VCaP (cell line): ENCODE data around the gene ORAI3.

Source experiments
- H3K27ac ChIP-seq: fragments of 450-650 bp; 2 replicates; pipeline ENCODE4 v1.5.1; 2017
- TF ChIP-seq, protein P1 (sequence below): fragments of 450-650 bp; conservative IDR thresholded peaks from 2 replicates; pipeline ENCODE4 v1.5.1; 2017; ENCODE audit warnings: mild to moderate bottlenecking, moderate library complexity

Gene ORAI3

DNA sequence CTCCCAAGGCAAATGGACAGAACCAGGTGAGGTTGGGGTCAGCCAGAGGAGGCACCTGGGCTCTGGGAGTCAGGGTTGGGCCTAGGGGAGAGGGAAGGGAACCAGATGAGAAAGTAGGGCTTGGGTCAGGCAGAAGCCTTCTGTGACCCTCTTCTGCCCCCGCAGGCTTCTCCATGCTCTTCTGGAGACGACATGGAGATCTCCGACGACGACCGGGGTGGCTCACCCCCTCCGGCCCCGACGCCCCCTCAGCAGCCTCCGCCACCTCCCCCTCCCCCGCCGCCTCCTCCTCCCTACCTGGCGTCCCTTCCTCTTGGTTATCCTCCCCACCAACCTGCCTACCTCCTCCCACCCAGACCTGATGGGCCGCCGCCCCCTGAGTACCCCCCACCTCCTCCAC, 16.6 kb downstream of the ORAI3 start:
- TF ChIP-seq, protein P1, sequence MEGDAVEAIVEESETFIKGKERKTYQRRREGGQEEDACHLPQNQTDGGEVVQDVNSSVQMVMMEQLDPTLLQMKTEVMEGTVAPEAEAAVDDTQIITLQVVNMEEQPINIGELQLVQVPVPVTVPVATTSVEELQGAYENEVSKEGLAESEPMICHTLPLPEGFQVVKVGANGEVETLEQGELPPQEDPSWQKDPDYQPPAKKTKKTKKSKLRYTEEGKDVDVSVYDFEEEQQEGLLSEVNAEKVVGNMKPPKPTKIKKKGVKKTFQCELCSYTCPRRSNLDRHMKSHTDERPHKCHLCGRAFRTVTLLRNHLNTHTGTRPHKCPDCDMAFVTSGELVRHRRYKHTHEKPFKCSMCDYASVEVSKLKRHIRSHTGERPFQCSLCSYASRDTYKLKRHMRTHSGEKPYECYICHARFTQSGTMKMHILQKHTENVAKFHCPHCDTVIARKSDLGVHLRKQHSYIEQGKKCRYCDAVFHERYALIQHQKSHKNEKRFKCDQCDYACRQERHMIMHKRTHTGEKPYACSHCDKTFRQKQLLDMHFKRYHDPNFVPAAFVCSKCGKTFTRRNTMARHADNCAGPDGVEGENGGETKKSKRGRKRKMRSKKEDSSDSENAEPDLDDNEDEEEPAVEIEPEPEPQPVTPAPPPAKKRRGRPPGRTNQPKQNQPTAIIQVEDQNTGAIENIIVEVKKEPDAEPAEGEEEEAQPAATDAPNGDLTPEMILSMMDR, result no peak
- H3K27ac ChIP-seq, result no peak overlapping the region

DNA sequence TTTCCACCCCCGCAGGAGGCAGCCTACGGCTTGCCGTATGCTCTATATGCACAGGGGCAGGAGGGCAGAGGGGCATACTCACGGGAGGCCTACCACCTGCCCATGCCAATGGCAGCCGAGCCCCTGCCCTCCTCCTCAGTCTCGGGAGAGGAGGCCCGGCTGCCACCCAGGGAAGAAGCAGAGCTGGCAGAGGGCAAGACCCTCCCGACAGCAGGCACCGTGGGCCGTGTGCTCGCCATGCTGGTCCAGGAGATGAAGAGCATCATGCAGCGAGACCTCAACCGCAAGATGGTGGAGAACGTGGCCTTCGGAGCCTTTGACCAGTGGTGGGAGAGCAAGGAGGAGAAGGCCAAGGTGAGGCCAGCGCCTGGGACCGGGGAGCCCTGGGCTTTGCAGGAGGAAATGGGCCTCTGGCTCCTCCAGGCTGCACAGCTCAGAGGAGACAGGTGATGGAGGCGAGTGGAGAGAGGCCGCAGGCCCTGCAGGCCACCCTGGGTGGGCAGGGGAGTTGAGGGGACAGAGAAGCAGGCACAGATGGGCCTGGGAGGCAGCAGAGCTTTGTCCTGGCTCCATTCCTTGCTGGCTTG, 17.3 kb downstream of the ORAI3 start:
- TF ChIP-seq, protein P1, result no peak
- H3K27ac ChIP-seq, result no peak overlapping the region

DNA sequence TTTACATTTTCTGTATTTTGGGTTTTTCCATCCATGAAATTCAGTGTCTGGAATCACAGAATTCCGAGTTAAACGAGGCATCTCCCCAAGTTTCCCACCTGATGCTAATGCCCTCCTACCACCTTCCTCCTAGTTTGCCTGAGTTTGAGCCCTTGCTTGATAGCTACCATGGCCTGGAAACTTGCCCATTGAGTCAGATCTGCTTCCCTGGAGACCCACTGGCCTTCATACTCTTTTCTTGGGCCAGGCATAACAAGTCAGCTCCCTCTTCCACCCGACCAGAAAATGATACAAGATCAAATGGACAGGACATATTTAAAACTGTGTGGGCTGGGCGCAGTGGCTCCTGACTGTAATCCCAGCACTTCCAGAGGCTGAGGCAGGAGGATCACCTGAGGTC, 18.9 kb downstream of the ORAI3 start:
- TF ChIP-seq, protein P1, result no peak
- no peak overlapping the region for H3K27ac ChIP-seq

DNA sequence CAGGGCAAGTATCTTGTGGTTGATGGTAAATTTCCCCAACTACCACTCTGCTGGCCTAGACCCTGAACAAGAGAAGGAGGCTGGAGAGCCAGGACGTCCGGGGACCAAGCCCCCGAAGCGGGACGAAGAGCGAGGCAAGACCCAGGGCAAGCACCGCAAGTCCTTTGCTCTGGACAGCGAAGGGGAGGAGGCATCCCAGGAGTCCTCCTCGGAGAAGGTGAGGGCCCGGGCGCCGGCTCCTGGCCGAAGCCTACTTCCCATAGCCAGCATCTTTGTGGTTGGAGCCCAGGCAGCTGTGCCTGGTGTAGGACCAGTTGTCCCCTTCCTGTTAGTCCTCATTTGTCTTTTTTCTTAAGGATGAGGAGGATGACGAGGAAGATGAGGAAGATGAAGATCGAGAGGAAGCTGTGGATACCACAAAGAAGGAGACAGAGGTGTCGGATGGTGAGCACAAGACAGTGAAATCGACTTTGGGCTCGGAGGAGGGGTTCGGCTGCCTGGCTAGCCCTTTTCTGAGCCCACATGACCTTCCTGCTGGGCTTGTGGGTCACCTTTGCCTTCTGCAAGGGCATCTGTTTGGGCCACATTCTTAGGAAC, 20.5 kb downstream of the ORAI3 start:
- TF ChIP-seq, protein P1, result no peak
- H3K27ac ChIP-seq, result no peak overlapping the region

DNA sequence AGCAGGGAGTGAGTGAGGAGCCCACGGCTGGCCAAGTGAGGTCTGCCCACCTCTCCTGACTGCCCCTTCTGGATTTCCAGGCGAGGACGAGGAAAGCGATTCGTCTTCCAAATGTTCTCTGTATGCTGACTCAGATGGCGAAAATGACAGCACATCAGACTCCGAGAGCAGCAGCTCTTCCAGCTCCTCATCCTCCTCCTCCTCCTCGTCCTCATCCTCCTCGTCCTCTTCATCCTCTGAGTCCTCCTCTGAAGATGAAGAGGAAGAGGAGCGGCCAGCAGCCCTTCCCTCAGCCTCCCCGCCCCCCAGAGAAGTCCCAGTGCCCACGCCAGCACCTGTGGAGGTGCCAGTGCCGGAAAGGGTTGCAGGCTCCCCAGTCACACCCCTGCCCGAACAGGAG, 22.4 kb downstream of the ORAI3 start:
- TF ChIP-seq, protein P1, result no peak

DNA sequence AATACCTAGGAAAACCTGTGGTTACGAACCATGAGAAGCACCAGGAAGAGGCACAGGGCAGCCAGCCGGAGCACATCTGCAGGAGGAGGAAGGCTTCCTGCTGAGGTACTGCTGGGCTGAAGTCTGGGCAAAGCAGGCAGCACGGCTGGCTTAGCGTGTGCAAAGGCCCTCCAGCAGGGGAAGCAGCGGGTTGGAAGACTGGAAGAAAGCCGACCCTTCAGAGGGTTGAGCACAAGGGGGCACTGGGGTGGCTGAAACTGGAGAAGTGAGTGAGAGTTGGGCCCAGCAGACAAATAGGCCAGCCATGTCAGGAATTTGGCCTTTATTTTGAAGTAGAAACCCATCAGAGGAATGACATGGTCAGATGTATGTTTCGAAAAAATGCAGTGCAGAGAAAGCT, 24.0 kb downstream of the ORAI3 start:
- TF ChIP-seq, protein P1, result no peak
- H3K27ac ChIP-seq, result no peak overlapping the region

More for the DNA sequence above, 22.4 kb downstream of the ORAI3 start:
- H3K27ac ChIP-seq, result no peak overlapping the region

DNA sequence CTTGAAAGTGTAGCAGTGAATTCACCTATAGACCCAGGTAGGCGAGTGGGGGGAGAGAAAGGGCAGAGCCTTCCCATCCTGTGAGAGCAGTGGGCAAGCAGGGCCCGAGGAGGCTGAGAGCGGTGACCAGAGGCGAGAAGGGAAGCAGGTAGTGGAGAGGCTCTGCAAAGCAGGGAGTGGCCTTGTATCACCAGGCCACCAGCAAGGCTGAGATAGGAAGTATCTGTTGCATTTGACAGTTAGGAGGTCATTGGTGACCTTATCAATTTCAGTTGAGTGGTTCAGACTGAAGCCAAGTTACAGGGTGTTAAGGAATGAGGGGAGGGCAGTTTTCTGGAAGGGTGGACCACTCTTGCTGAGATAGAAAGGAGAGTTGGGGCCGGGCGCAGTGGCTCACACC, 25.5 kb downstream of the ORAI3 start:
- TF ChIP-seq, protein P1, result no peak
- H3K27ac ChIP-seq, result no peak overlapping the region
